SK-N-MC (cell line): ENCODE results near the gene LRP1B.
"Not testable (repeated sequence)": the region's sequence is repeated elsewhere in the genome, so short reads cannot be mapped to it uniquely, and the experiment has no call there.

ENCODE experiments used
- EZH2 ChIP-seq: fragments of 200-600 bp; sonication (generic); IDR thresholded peaks from one replicate; pipeline ENCODE4 v1.6.1; 2017; ENCODE audit warnings: antibody characterized with exemption
- POLR2AphosphoS5 ChIP-seq: IDR thresholded peaks from 2 replicates; pipeline ENCODE4 v1.6.1; 2012; ENCODE audit warnings: mild to moderate bottlenecking, low read depth, low read length, borderline replicate concordance

GRCh38 chr2:140650134-140650533 is 1480.7 kb downstream of the LRP1B start:
- TF ChIP-seq EZH2, POLR2AphosphoS5: not testable (repeated sequence)
